Esophagus muscularis mucosa (tissue), 4 donors: ENCODE results near the gene USF1. TPM values are rescaled to one million over a fixed set of nuclear protein-coding genes. Genes with fewer than 3 reads are reported as not detected.
"Not testable (repeated sequence)": the region's sequence is repeated elsewhere in the genome, so short reads cannot be mapped to it uniquely, and the experiment has no call there.

Experiments used
- DNase-seq: peaks from one replicate; pipeline ENCODE4 v3.0.0-alpha.2; 2017; ENCODE audit errors: extremely low spot score
- H3K27ac ChIP-seq, 4 donors: fragments of 200-600 bp; sonication (generic); replicated peaks in 1 of 4; 1 replicate in 3 of 4; 2 replicates in 1 of 4; pipeline ENCODE4 v1.5.1; 2016 to 2019; ENCODE audit warnings: mild to moderate bottlenecking in 1 of 4
- H3K27me3 ChIP-seq, 4 donors: fragments of 200-600 bp; sonication (generic); one replicate each; pipeline versions ENCODE4 v1.5.1 to v1.6.0; 2016 to 2019
- H3K36me3 ChIP-seq, 4 donors: fragments of 200-600 bp; sonication (generic); one replicate each; pipeline ENCODE4 v1.5.1; 2016 to 2019
- H3K4me1 ChIP-seq, 4 donors: fragments of 200-600 bp; sonication (generic); one replicate each; pipeline ENCODE4 v1.5.1; 2016 to 2019
- H3K4me3 ChIP-seq, 4 donors: fragments of 200-600 bp; sonication (generic); 1 replicate in 2 of 4; 2 replicates in 2 of 4; pipeline ENCODE4 v1.5.1; 2016 to 2019; ENCODE audit warnings: mild to moderate bottlenecking in 4 of 4, moderate library complexity in 1 of 4
- H3K9me3 ChIP-seq, 4 donors: fragments of 200-600 bp; sonication (generic); 1 replicate in 3 of 4; 2 replicates in 1 of 4; pipeline ENCODE4 v1.5.1; 2016 to 2019
- EP300 ChIP-seq: sonication (generic); formaldehyde crosslinking; IDR thresholded peaks from one replicate; pipeline ENCODE4 v1.6.1; 2017; ENCODE audit warnings: antibody characterized with exemption
- POLR2A ChIP-seq: fragments of 450-650 bp; IDR thresholded peaks from one replicate; pipeline ENCODE4 v1.6.1; 2017; ENCODE audit warnings: antibody characterized with exemption, moderate library complexity, mild to moderate bottlenecking, low read depth
- POLR2AphosphoS5 ChIP-seq, 2 donors: sonication (generic); formaldehyde crosslinking; IDR thresholded peaks; one replicate each; pipeline ENCODE4 v1.6.1; 2017; ENCODE audit warnings: antibody characterized with exemption in 2 of 2
- WGBS: methylation state at CpG from one replicate; pipeline ENCODE4 v1.1.5; 2018; 5-methylcytosine and 5-hydroxymethylcytosine counted together
- intact Hi-C: fragments of 100-400 bp; cut with DNase I; formaldehyde crosslinking; loops from one replicate; pipeline ENCODE4 v1.15.1; 2023
- total RNA-seq, 4 donors: library from RNA; depleted of rRNA; stranded (reverse); fragments of >200 nt; gene quantifications; one replicate each; pipeline versions ENCODE4 v1.1.0 to v1.2.1, GENCODE V29; 2016
- TF ChIP-seq, protein P1 (sequence below), 3 experiments: fragments of 200-600 bp in 2 of 3; fragments of 450-650 bp in 1 of 3; sonication (generic) in 2 of 3; IDR thresholded peaks; one replicate each; pipeline ENCODE4 v1.5.1; 2017 to 2019; ENCODE audit warnings: antibody characterized with exemption in 3 of 3, mild to moderate bottlenecking in 2 of 3, moderate library complexity in 1 of 3

USF1 gene
- total RNA-seq, 4 donors from 2014 or later, result 36.5 to 54.2 (median 48.7) TPM

DNA sequence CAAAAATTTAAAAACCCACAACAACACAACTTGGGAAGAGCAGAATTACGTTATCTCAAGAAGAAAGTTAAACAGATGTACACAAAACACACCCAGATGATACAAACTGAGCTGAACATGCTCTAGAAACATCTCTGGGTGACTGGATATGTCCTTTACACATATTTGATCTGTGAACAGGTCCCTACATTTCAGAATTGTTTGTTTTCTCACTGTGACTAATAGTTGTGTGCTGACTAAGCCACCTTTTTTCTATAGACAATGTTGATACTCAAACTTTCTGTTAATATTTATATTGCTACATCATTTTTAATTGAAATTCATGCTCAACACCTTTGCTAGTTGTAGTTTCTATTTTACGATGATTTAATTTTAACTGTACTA lies 23.8 kb downstream of the USF1 start:
- Histone ChIP-seq H3K9me3 (no peaks in the 10 kb centered on the region), H3K4me1 (peaks cover 13 to 21% (median 18%) of the 10 kb centered on the region in 4 donors), H3K4me3 (no peak overlapping the region), H3K27ac (no peak overlapping the region), H3K27me3 (peaks cover 0 to 44% (median 11%) of the 10 kb centered on the region in 4 donors), H3K36me3 (no peaks in the 10 kb centered on the region)
- TF ChIP-seq POLR2A (no peak), POLR2AphosphoS5 (IDR thresholded peaks at IDR 0.05) (no peak), EP300 (no peak)
- TF ChIP-seq, protein P1, sequence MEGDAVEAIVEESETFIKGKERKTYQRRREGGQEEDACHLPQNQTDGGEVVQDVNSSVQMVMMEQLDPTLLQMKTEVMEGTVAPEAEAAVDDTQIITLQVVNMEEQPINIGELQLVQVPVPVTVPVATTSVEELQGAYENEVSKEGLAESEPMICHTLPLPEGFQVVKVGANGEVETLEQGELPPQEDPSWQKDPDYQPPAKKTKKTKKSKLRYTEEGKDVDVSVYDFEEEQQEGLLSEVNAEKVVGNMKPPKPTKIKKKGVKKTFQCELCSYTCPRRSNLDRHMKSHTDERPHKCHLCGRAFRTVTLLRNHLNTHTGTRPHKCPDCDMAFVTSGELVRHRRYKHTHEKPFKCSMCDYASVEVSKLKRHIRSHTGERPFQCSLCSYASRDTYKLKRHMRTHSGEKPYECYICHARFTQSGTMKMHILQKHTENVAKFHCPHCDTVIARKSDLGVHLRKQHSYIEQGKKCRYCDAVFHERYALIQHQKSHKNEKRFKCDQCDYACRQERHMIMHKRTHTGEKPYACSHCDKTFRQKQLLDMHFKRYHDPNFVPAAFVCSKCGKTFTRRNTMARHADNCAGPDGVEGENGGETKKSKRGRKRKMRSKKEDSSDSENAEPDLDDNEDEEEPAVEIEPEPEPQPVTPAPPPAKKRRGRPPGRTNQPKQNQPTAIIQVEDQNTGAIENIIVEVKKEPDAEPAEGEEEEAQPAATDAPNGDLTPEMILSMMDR (IDR thresholded peaks at IDR 0.05), result no peak
- DNase-seq, result no peak
- WGBS, result 91% methylated on average over 2 of the region's 2 CpGs
- intact Hi-C loops, result no loop called here

DNA sequence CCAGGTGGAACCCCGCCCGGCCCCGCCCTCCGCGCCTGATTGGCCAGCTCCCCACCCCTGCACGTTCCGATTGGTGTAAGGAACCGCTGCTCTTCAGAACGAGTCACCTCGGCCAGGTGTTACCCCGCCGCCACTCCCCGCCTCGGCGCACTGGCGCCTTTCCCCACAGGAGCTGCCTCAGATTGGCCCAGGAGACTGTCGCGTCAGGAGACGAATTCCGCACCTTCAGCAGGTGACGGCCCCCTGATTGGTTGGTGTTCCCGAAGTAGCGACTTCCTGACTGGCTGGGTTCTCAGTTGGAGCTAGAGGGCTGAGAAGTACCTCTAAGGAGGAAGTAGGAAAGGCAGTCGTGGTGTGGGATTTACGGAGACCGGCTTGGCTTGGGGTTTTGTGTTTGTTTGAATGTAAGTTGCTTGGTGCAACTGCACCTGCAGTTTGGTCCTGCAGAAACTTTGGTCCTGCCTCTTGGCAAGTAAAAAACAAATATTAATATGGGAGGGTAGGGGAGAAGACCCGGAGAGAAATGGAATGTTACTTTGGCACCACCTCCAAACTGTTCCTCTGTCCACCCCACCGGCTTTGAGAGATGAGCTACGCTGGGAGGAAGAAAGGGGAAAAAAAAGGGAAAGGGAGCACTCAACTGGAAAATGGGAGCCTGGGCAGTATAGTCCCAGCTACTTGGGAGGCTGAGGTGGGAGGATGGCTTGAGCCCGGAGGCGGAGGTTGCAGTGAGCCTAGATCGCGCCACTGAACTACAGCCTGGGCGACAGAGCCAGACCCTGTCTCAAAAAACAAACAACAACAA lies 24.4 kb downstream of the USF1 start:
- peak; percentile 93 for DNase-seq
- no peak for TF ChIP-seq EP300
- TF ChIP-seq POLR2AphosphoS5 (IDR thresholded peaks at IDR 0.05), result peak in 1 of 2 donors; percentile 22
- Histone ChIP-seq H3K27ac (peak overlapping the region; percentile 56 to 73 (median 64)), H3K27me3 (peaks cover 0 to 44% (median 11%) of the 10 kb centered on the region in 4 donors), H3K9me3 (no peaks in the 10 kb centered on the region), H3K4me3 (peak overlapping the region; percentile 56 to 62 (median 56)), H3K4me1 (peaks cover 13 to 21% (median 18%) of the 10 kb centered on the region in 4 donors), H3K36me3 (no peaks in the 10 kb centered on the region)
- 25% methylated on average over 22 of the region's 34 CpGs for WGBS
- intact Hi-C loops, result no loop called here

DNA sequence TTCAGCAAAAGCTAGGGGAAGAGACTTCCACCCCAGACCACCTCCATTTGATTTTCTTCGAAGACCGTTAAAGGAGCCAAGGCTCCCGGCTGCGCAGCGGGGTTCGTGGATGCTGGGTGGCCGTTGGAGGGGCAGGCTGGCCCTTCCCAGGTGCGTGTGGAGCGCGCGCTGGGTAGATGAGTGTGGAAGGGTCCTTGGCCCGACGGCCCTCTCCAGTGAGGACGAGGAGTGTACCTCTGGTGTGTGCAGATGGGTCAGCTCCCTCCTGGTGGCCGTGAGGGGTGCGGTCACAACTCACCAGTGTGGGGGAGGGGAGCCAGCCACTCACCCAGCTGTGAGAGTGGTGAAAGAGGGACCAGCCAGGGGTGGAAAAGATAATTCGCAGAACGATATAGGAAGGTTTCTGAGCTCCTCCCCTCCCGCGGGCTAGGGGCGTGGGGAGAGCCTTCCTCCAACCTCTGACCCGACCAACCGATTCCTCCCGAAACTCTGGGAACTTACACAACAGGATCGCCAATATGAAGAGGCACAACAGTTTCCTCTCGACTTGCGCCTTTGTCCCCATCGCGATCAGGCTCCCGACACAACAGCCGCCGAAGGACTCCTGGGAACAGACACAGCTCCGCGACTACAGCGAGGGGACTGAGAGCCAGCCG lies 25.1 kb downstream of the USF1 start, which contains the start of gene F11R:
TSS of gene F11R (minus strand) at position 644 of the 656 bp plus-strand sequence. CDS start at position 565, 79 bp downstream.
- peaks cover 13 to 21% (median 18%) of the 10 kb centered on the region in 4 donors for H3K4me1 ChIP-seq
- H3K27me3 ChIP-seq, result peaks cover 0 to 44% (median 11%) of the 10 kb centered on the region in 4 donors
- TF ChIP-seq EP300 (no peak), POLR2AphosphoS5 (IDR thresholded peaks at IDR 0.05) (peak in 1 of 2 donors; percentile 59)
- WGBS, result 6% methylated on average over 32 of the region's 36 CpGs
- H3K27ac ChIP-seq, result peak within 1 kb of the TSS; percentile 56 to 73 (median 64)
- no peak for DNase-seq
- H3K4me3 ChIP-seq, result peak within 1 kb of the TSS; percentile 56 to 62 (median 56)
- no peaks in the 10 kb centered on the region for H3K9me3 ChIP-seq
- intact Hi-C loops, result no loop called here
- H3K36me3 ChIP-seq, result no peaks in the 10 kb centered on the region

DNA sequence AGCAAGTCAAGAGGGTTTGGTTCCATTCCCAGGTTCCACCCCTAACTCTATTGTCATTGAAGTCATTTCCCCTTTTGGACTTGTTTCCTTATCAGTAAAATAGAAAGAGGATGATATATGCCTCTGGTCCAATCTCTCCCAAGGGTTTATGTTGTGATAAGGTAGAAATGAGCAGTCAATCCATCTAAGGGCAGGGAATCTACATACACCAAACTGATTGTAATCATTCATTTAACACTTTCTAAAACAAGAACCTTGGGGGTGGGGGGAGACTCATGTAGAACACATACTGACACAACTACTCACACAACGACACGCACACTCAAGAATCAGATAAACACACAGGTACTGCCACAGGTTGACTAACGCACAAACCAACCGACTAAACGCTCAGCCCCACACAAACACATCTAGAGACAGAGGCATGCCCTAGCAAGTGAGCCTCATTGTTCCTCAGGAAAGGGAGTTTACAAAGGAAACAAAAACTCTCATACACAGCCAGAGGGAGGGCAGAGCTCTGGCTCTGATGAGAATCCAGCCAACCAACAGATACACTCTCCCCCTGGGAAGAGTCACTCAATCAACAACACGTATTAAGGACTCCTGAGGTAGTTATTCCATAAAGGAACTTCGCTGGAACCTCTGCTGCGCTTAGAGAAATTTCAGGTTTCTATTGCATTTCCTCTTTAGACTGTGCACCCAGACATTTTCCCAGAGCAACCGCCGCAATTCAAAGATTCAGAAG lies 25.9 kb downstream of the USF1 start:
- Histone ChIP-seq H3K9me3 (no peaks in the 10 kb centered on the region), H3K27ac (peak overlapping the region; percentile 56 to 73 (median 64)), H3K4me3 (peak overlapping the region; percentile 56 to 62 (median 56)), H3K36me3 (no peaks in the 10 kb centered on the region), H3K4me1 (peaks cover 13 to 21% (median 18%) of the 10 kb centered on the region in 4 donors), H3K27me3 (peaks cover 0 to 44% (median 11%) of the 10 kb centered on the region in 4 donors)
- TF ChIP-seq POLR2AphosphoS5 (IDR thresholded peaks at IDR 0.05), result peak; percentile 27 to 30
- TF ChIP-seq, protein P1 (IDR thresholded peaks at IDR 0.05), result no peak
- WGBS, result 45% methylated on average over 10 of the region's 10 CpGs
- intact Hi-C loops, result no loop called here
- no peak for DNase-seq

DNA sequence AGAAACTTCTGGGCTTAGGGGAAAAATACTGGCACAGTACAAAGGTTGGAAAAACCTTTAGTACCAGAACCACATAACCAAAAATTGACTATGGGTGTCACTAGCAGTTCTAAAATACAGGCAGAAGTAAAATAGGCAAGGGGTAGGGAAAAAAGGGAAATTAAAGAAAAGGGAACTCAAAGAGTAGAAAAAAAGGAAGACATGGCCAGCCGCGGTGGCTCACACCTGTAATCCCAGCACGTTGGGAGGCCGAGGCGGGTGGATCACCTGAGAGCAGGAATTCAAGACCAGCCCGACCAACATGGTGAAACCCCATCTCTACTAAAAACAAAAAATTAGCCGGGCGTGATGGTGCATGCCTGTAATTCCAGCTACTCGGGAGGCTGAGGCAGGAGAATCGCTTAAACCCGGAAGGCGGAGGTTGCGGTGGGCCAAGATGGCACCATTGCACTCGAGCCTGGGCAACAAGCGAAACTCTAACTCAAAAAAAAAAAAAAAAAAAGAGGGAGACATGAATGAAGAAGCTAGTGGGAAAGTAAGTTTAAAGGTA lies 26.6 kb downstream of the USF1 start:
- Histone ChIP-seq H3K27ac (peak overlapping the region in 1 of 4 donors; percentile 58), H3K4me1 (peaks cover 17 to 26% (median 19%) of the 10 kb centered on the region in 4 donors), H3K27me3 (peaks cover 0 to 44% (median 11%) of the 10 kb centered on the region in 4 donors)
- intact Hi-C loops, H3K4me3 ChIP-seq, DNase-seq, H3K9me3 ChIP-seq, H3K36me3 ChIP-seq: not testable (repeated sequence)
- WGBS, result 85% methylated on average over 15 of the region's 15 CpGs
